Neural progenitor cell (in vitro differentiated cells): ENCODE results near the gene IGF1. TPM values are rescaled to one million over a fixed set of nuclear protein-coding genes. Genes with fewer than 3 reads are reported as not detected.

ENCODE experiments used
- DNase-seq: peaks from one replicate; pipeline ENCODE4 v3.0.0-alpha.2; 2016; ENCODE audit warnings: low spot score
- H2AFZ ChIP-seq: fragments of 200-600 bp; sonication (generic); replicated peaks from 2 replicates; pipeline ENCODE4 v1.6.1; 2016; ENCODE audit warnings: antibody characterized with exemption
- H3F3A ChIP-seq: fragments of 200-600 bp; sonication (generic); 2 replicates; pipeline ENCODE4 v1.6.1; 2016; ENCODE audit warnings: antibody characterized with exemption, low read depth
- H3K27ac ChIP-seq: fragments of 200-600 bp; sonication (generic); 2 replicates; pipeline ENCODE4 v1.5.1; 2016; ENCODE audit warnings: mild to moderate bottlenecking
- H3K27me3 ChIP-seq: fragments of 200-600 bp; sonication (generic); 2 replicates; pipeline ENCODE4 v1.6.1; 2016; ENCODE audit warnings: mild to moderate bottlenecking, moderate library complexity
- H3K36me3 ChIP-seq: fragments of 200-600 bp; sonication (generic); 2 replicates; pipeline ENCODE4 v1.5.1; 2016
- H3K4me1 ChIP-seq: fragments of 200-600 bp; sonication (generic); 2 replicates; pipeline ENCODE4 v1.6.1; 2016; ENCODE audit warnings: mixed run types
- H3K4me2 ChIP-seq: fragments of 200-600 bp; sonication (generic); 2 replicates; pipeline ENCODE4 v1.6.1; 2016
- H3K4me3 ChIP-seq: fragments of 200-600 bp; sonication (generic); 2 replicates; pipeline ENCODE4 v1.5.1; 2016
- H3K79me2 ChIP-seq: fragments of 200-600 bp; sonication (generic); 2 replicates; pipeline ENCODE4 v1.6.1; 2016; ENCODE audit warnings: low read depth
- H3K9ac ChIP-seq: fragments of 200-600 bp; sonication (generic); 2 replicates; pipeline ENCODE4 v1.6.1; 2016
- H3K9me3 ChIP-seq: fragments of 200-600 bp; sonication (generic); 2 replicates; pipeline ENCODE4 v1.5.1; 2016; ENCODE audit warnings: low read depth
- H4K20me1 ChIP-seq: fragments of 200-600 bp; sonication (generic); 2 replicates; pipeline ENCODE4 v1.6.1; 2016; ENCODE audit warnings: low read depth
- H3K27ac Mint-ChIP-seq: 3 replicates; pipeline ENCODE4 v1.8.0; 2021; ENCODE audit warnings: mixed read lengths
- H3K27me3 Mint-ChIP-seq: 2 replicates; pipeline ENCODE4 v1.8.0; 2022; ENCODE audit warnings: low read depth, mild to moderate bottlenecking, inconsistent platforms, moderate library complexity, mixed read lengths; ENCODE audit not compliant: insufficient read depth
- H3K36me3 Mint-ChIP-seq: 3 replicates; pipeline ENCODE4 v1.8.0; 2021; ENCODE audit warnings: mixed read lengths
- H3K4me1 Mint-ChIP-seq: 3 replicates; pipeline ENCODE4 v1.8.0; 2021; ENCODE audit warnings: mixed read lengths
- H3K4me3 Mint-ChIP-seq: 3 replicates; pipeline ENCODE4 v1.8.0; 2021; ENCODE audit warnings: mild to moderate bottlenecking, moderate library complexity, mixed read lengths
- H3K9me3 Mint-ChIP-seq: 3 replicates; pipeline ENCODE4 v1.8.0; 2020; ENCODE audit warnings: mixed read lengths
- CTCF ChIP-seq: fragments of 200-600 bp; sonication (generic); IDR thresholded peaks from 2 replicates; pipeline ENCODE4 v1.5.1; 2017; ENCODE audit warnings: antibody characterized with exemption, mild to moderate bottlenecking
- EZH2 ChIP-seq: fragments of 200-600 bp; sonication (generic); IDR thresholded peaks from 2 replicates; pipeline ENCODE4 v1.6.1; 2017; ENCODE audit warnings: antibody characterized with exemption, mild to moderate bottlenecking, moderate library complexity
- EZH2phosphoT487 ChIP-seq: fragments of 200-600 bp; sonication (generic); IDR thresholded peaks from 2 replicates; pipeline ENCODE4 v1.6.1; 2017; ENCODE audit warnings: antibody characterized with exemption
- total RNA-seq: library from RNA; depleted of rRNA; stranded (reverse); fragments of >200 nt; gene quantifications from 2 replicates; pipeline ENCODE4 v1.2.3, GENCODE V29; 2015; ENCODE audit warnings: low replicate concordance

Gene IGF1
- total RNA-seq, 1 donor from 2014 or later: not detected

- Histone ChIP-seq H3K9me3 (no peaks in the 10 kb centered on the region), H3K4me3 (no peak overlapping the region), H3K4me2 (no peak overlapping the region), H4K20me1 (no peaks in the 10 kb centered on the region), H3K79me2 (no peaks in the 10 kb centered on the region), H3K9ac (no peak overlapping the region), H3K27me3 (no peaks in the 10 kb centered on the region), H2AFZ (no peak overlapping the region), H3K4me1 (no peaks in the 10 kb centered on the region), H3F3A (no peaks in the 10 kb centered on the region), H3K36me3 (no peaks in the 10 kb centered on the region), H3K27ac (no peak overlapping the region)
- H3K36me3 Mint-ChIP-seq: peaks cover 4% of the 10 kb centered on the region
- no peak overlapping the region for H3K27ac Mint-ChIP-seq
- H3K4me3 Mint-ChIP-seq: no peak overlapping the region
- DNase-seq: no peak
- peaks cover 16% of the 10 kb centered on the region for H3K9me3 Mint-ChIP-seq
- H3K4me1 Mint-ChIP-seq: peaks cover 6% of the 10 kb centered on the region
- TF ChIP-seq EZH2phosphoT487 (no peak), EZH2 (no peak), CTCF (no peak)
- H3K27me3 Mint-ChIP-seq: no peaks in the 10 kb centered on the region
Observed at GRCh38 chr12:102351322-102351721, 129.0 kb downstream of the IGF1 start.

DNA sequence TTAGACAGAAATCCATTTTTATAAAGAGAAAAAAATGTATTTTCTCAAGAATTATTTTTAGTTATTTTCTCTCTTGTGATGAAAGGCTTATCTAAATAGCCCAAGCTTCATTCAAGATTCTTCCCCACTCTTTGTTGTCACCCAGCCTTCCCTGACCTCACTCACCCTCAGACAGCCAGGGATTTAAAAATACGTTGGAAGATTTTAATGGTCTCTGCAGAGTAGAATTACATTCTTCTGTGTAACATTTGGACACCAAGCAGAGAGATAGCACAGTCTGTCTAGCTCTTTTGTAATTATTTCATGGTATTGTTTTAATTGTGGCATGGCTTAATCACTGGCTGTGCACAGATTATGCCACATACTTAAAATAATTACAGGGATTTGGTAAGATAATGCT is 130.3 kb downstream of the IGF1 start:
- Mint-ChIP-seq H3K36me3 (peaks cover 4% of the 10 kb centered on the region), H3K27ac (no peak overlapping the region), H3K4me1 (peaks cover 6% of the 10 kb centered on the region), H3K4me3 (no peak overlapping the region), H3K27me3 (no peaks in the 10 kb centered on the region), H3K9me3 (peaks cover 16% of the 10 kb centered on the region)
- H3K9me3 ChIP-seq: no peaks in the 10 kb centered on the region
- no peaks in the 10 kb centered on the region for H3K79me2 ChIP-seq
- no peak overlapping the region for H3K4me2 ChIP-seq
- DNase-seq: no peak
- no peaks in the 10 kb centered on the region for H3K4me1 ChIP-seq
- no peaks in the 10 kb centered on the region for H3F3A ChIP-seq
- no peak overlapping the region for H2AFZ ChIP-seq
- H4K20me1 ChIP-seq: no peaks in the 10 kb centered on the region
- TF ChIP-seq EZH2 (no peak), CTCF (no peak), EZH2phosphoT487 (no peak)
- no peak overlapping the region for H3K4me3 ChIP-seq
- H3K36me3 ChIP-seq: no peaks in the 10 kb centered on the region
- H3K9ac ChIP-seq: no peak overlapping the region
- H3K27me3 ChIP-seq: no peaks in the 10 kb centered on the region
- H3K27ac ChIP-seq: no peak overlapping the region

DNA sequence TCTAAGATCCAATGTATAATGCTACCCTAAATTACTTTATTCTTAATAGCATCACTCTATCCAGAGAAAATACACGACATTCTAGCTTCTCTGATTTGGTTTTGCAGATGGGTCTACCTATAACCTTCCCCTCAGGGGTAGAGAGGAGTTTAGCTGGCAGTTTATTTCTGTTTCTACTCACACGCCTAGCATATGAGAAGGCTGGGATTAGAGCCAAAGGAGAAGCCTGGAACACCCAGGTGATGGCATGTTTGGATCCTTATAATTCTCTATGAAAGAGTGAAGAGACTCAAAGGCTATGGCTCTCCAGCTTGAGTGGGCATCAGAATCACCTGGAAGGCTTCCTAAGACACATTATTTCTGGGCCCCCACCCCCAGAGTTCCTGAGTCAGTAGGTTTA is 131.3 kb downstream of the IGF1 start:
- Histone ChIP-seq H3K27me3 (no peaks in the 10 kb centered on the region), H3K9ac (no peak overlapping the region), H3K9me3 (peaks cover 5% of the 10 kb centered on the region), H4K20me1 (no peaks in the 10 kb centered on the region), H3K4me1 (no peaks in the 10 kb centered on the region), H3K79me2 (no peaks in the 10 kb centered on the region), H3K36me3 (no peaks in the 10 kb centered on the region), H3K4me2 (no peak overlapping the region), H2AFZ (no peak overlapping the region), H3K27ac (no peak overlapping the region), H3F3A (peaks cover under 1% of the 10 kb centered on the region), H3K4me3 (no peak overlapping the region)
- TF ChIP-seq EZH2: no peak
- no peak for TF ChIP-seq EZH2phosphoT487
- TF ChIP-seq CTCF: no peak
- H3K27ac Mint-ChIP-seq: no peak overlapping the region
- DNase-seq: no peak
- H3K36me3 Mint-ChIP-seq: peaks cover 4% of the 10 kb centered on the region
- peaks cover 9% of the 10 kb centered on the region for H3K4me1 Mint-ChIP-seq
- H3K4me3 Mint-ChIP-seq: no peak overlapping the region
- peaks cover 11% of the 10 kb centered on the region for H3K9me3 Mint-ChIP-seq
- no peaks in the 10 kb centered on the region for H3K27me3 Mint-ChIP-seq

DNA sequence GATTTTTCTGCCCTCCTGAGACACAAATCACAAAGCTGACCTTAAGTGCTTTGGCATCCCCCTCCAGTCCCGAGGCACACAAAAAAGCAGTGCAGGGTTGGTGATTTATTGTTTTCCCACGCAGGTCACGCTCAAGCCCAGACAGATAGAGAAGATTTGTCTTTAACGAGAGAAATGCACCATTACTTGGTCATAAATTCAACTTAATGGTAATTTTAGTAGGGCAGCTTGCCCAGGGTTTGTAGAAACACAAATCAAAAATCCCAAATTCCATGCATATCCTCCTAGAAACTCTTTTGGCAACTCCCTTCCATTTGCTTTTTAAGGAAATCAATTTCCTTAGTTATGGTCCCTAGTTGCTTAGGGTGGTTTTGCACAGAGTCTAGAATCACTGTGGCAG is 132.6 kb downstream of the IGF1 start:
- no peak overlapping the region for H2AFZ ChIP-seq

More for the DNA sequence above, 132.6 kb downstream of the IGF1 start:
- Mint-ChIP-seq H3K27ac (no peak overlapping the region), H3K4me1 (peaks cover 17% of the 10 kb centered on the region), H3K27me3 (no peaks in the 10 kb centered on the region), H3K36me3 (peaks cover 4% of the 10 kb centered on the region), H3K9me3 (peaks cover 5% of the 10 kb centered on the region), H3K4me3 (no peak overlapping the region)
- Histone ChIP-seq H3K4me2 (no peak overlapping the region), H3K4me1 (peaks cover 8% of the 10 kb centered on the region), H3K9me3 (peaks cover 5% of the 10 kb centered on the region), H3K4me3 (no peak overlapping the region), H4K20me1 (no peaks in the 10 kb centered on the region), H3K27ac (no peak overlapping the region), H3K9ac (no peak overlapping the region), H3K79me2 (no peaks in the 10 kb centered on the region), H3K27me3 (no peaks in the 10 kb centered on the region), H3F3A (peaks cover 6% of the 10 kb centered on the region), H3K36me3 (no peaks in the 10 kb centered on the region)
- TF ChIP-seq EZH2: no peak
- TF ChIP-seq CTCF: no peak
- no peak for TF ChIP-seq EZH2phosphoT487
- DNase-seq: no peak
